Immature natural killer cell (primary cell): ENCODE results near the gene PARVA. TPM values are rescaled to one million over a fixed set of nuclear protein-coding genes. Genes with fewer than 3 reads are reported as not detected.

Experiments
- DNase-seq, 3 donors: peaks; one replicate each; pipeline ENCODE4 v3.0.0; 2022; ENCODE audit warnings: mixed read lengths in 1 of 3
- H3K27ac Mint-ChIP-seq, 6 donors: one replicate each; pipeline ENCODE4 v1.8.0; 2020; ENCODE audit warnings: mixed read lengths in 6 of 6, mild to moderate bottlenecking in 5 of 6, inconsistent platforms in 4 of 6, moderate library complexity in 3 of 6
- H3K27me3 Mint-ChIP-seq, 3 donors: one replicate each; pipeline ENCODE4 v1.8.0; 2020 to 2021; ENCODE audit warnings: low read depth in 3 of 3, mild to moderate bottlenecking in 3 of 3, mixed read lengths in 3 of 3, moderate library complexity in 3 of 3, inconsistent platforms in 1 of 3
- H3K36me3 Mint-ChIP-seq, 3 donors: one replicate each; pipeline ENCODE4 v1.8.0; 2020; ENCODE audit warnings: mixed read lengths in 3 of 3, inconsistent platforms in 2 of 3, mild to moderate bottlenecking in 2 of 3
- H3K4me1 Mint-ChIP-seq, 2 donors: one replicate each; pipeline ENCODE4 v1.8.0; 2020; ENCODE audit warnings: inconsistent platforms in 2 of 2, mild to moderate bottlenecking in 2 of 2, mixed read lengths in 2 of 2, moderate library complexity in 1 of 2
- H3K4me3 Mint-ChIP-seq, 5 donors: one replicate each; pipeline ENCODE4 v1.8.0; 2020; ENCODE audit warnings: mild to moderate bottlenecking in 5 of 5, mixed read lengths in 5 of 5, inconsistent platforms in 3 of 5, moderate library complexity in 3 of 5
- H3K9me3 Mint-ChIP-seq, 6 donors: one replicate each; pipeline ENCODE4 v1.8.0; 2020; ENCODE audit warnings: mild to moderate bottlenecking in 6 of 6, mixed read lengths in 6 of 6, inconsistent platforms in 4 of 6, moderate library complexity in 3 of 6
- polyA plus RNA-seq, 3 donors: library from polyadenylated mRNA; unstranded; fragments of 300-500 nt; fragmentation: Illumina TruSeq; gene quantifications; one replicate each; pipeline ENCODE4 v1.2.3, GENCODE V29; 2021

Gene PARVA
- polyA plus RNA-seq, 3 donors from 2014 or later, result not detected

GRCh38 chr11:12435264-12435663 lies 57.9 kb downstream of the PARVA start:
- H3K4me1 Mint-ChIP-seq, result no peaks in the 10 kb centered on the region
- no peak overlapping the region for H3K4me3 Mint-ChIP-seq
- peaks cover 0 to 3% (median 0%) of the 10 kb centered on the region in 3 donors for H3K36me3 Mint-ChIP-seq
- H3K27me3 Mint-ChIP-seq, result peaks cover 0 to 4% (median 0%) of the 10 kb centered on the region in 3 donors
- H3K9me3 Mint-ChIP-seq, result no peaks in the 10 kb centered on the region
- DNase-seq, result no peak
- no peak overlapping the region for H3K27ac Mint-ChIP-seq

- Mint-ChIP-seq H3K27me3 (peaks cover 0 to 3% (median 2%) of the 10 kb centered on the region in 3 donors), H3K4me3 (no peak overlapping the region), H3K36me3 (peaks cover 0 to 3% (median 0%) of the 10 kb centered on the region in 3 donors), H3K27ac (no peak overlapping the region), H3K4me1 (no peaks in the 10 kb centered on the region), H3K9me3 (no peaks in the 10 kb centered on the region)
- no peak for DNase-seq
These were observed 58.9 kb downstream of the PARVA start for GRCh38 chr11:12436266-12436665.

DNA sequence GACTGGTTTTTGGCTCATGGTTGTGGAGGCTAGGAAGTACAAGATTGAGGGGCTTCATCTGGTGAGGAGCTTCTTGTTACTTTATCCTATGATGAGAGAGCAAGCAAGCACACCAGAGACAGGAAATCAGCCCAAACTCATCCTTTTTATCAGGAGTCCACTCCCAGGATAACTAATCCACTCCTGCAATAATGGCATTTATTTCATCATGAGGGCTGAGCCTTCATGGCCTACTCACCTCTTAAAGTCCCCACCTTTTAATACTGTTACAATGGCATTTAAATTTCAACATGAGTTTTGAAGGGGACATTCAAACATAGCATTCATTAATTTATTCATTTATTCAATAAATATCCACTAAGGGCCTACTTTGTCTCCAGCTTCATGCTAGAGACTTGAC lies 60.9 kb downstream of the PARVA start:
- DNase-seq, result no peak
- H3K4me3 Mint-ChIP-seq, result no peak overlapping the region
- no peaks in the 10 kb centered on the region for H3K9me3 Mint-ChIP-seq
- peaks cover 0 to 3% (median 0%) of the 10 kb centered on the region in 3 donors for H3K36me3 Mint-ChIP-seq
- H3K4me1 Mint-ChIP-seq, result no peaks in the 10 kb centered on the region
- peaks cover 0 to 3% (median 2%) of the 10 kb centered on the region in 3 donors for H3K27me3 Mint-ChIP-seq
- no peak overlapping the region for H3K27ac Mint-ChIP-seq

DNA sequence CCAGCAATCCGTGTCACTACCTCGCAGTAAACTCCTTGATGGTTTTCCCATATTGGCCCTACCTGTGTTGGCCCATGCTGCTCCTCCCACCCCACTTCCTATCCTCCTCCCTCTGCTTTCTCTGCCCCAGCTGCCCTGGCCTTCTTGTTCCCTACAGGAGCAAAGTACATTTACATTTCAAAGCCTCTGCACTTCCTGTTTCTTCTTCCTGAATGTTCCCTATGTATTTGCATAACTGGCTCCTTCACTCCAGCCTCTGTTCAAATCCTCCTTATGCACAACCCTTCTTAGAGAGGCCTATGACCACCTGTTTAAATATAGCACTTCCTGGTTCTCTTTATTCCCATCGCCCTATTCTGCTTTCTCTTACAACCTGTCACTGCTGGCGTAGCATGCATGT lies 62.2 kb downstream of the PARVA start:
- no peaks in the 10 kb centered on the region for H3K4me1 Mint-ChIP-seq
- H3K27ac Mint-ChIP-seq, result no peak overlapping the region
- peaks cover 0 to under 1% (median 0%) of the 10 kb centered on the region in 6 donors for H3K9me3 Mint-ChIP-seq
- no peak overlapping the region for H3K4me3 Mint-ChIP-seq
- DNase-seq, result no peak
- H3K36me3 Mint-ChIP-seq, result peaks cover 0 to 3% (median 0%) of the 10 kb centered on the region in 3 donors
- peaks cover 0 to 3% (median 2%) of the 10 kb centered on the region in 3 donors for H3K27me3 Mint-ChIP-seq

GRCh38 chr11:12440565-12440964 lies 63.2 kb downstream of the PARVA start:
- peaks cover 0 to 2% (median 0%) of the 10 kb centered on the region in 6 donors for H3K9me3 Mint-ChIP-seq
- no peaks in the 10 kb centered on the region for H3K4me1 Mint-ChIP-seq
- no peak overlapping the region for H3K4me3 Mint-ChIP-seq
- peaks cover 3% of the 10 kb centered on the region in 3 donors for H3K27me3 Mint-ChIP-seq
- DNase-seq, result no peak
- H3K36me3 Mint-ChIP-seq, result peaks cover 0 to 3% (median 0%) of the 10 kb centered on the region in 3 donors
- H3K27ac Mint-ChIP-seq, result no peak overlapping the region

GRCh38 chr11:12441231-12441861 lies 64.0 kb downstream of the PARVA start:
- Mint-ChIP-seq H3K27ac (no peak overlapping the region), H3K9me3 (peaks cover 0 to 2% (median 0%) of the 10 kb centered on the region in 6 donors), H3K36me3 (peaks cover 0 to 3% (median 0%) of the 10 kb centered on the region in 3 donors), H3K4me1 (no peaks in the 10 kb centered on the region), H3K27me3 (peaks cover 3 to 4% (median 3%) of the 10 kb centered on the region in 3 donors), H3K4me3 (no peak overlapping the region)
- DNase-seq, result no peak

DNA sequence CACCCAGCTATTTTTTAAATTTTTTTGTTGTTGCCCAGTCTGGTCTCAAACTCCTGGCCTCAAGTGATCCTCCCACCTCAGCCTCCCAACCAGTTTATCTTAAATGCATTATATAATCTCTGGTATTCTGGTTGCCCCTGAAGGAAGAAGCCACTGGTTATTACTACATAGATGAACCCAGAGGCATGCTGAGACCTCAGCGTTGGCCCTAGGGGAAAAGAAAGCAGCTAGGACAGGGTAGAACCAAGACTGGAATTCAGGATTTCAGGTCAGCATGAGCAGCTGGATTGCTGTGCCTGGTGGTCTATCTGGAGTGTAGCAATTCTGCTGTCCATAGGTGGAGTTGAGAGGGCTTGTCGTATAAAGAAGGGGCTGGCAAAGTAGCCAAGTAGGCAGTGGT lies 67.2 kb downstream of the PARVA start:
- H3K4me3 Mint-ChIP-seq, result no peak overlapping the region
- DNase-seq, result no peak
- peaks cover 3 to 5% (median 4%) of the 10 kb centered on the region in 3 donors for H3K27me3 Mint-ChIP-seq
- peaks cover 0 to 2% (median 0%) of the 10 kb centered on the region in 6 donors for H3K9me3 Mint-ChIP-seq
- H3K36me3 Mint-ChIP-seq, result peaks cover 0 to 3% (median 0%) of the 10 kb centered on the region in 3 donors
- no peaks in the 10 kb centered on the region for H3K4me1 Mint-ChIP-seq
- no peak overlapping the region for H3K27ac Mint-ChIP-seq

DNA sequence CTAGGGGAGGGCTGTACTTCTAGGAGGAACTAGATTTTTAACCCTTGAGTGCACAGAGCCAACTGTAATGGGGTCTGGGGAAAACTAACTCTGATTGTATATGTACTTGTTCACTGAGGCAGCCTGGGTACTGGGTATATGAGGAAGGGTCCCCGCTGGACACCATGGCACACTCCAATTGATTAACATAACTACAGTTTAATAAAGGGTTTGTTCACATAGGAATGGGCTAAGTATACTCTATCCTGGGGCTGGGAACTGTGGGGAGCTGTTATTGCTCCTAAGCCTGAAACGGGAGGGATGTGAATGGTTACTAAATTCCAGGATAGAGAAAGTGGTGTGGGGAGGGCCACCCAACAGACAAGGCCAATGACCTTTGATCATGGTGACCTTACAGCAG lies 67.6 kb downstream of the PARVA start:
- Mint-ChIP-seq H3K36me3 (no peaks in the 10 kb centered on the region), H3K4me3 (no peak overlapping the region), H3K27ac (no peak overlapping the region), H3K9me3 (peaks cover 0 to 2% (median 0%) of the 10 kb centered on the region in 6 donors), H3K4me1 (no peaks in the 10 kb centered on the region), H3K27me3 (peaks cover 3 to 5% (median 4%) of the 10 kb centered on the region in 3 donors)
- no peak for DNase-seq

- Mint-ChIP-seq H3K4me3 (no peak overlapping the region), H3K9me3 (peaks cover 0 to 2% (median 0%) of the 10 kb centered on the region in 6 donors), H3K27me3 (peaks cover 0 to 5% (median 4%) of the 10 kb centered on the region in 3 donors), H3K4me1 (no peaks in the 10 kb centered on the region), H3K27ac (no peak overlapping the region), H3K36me3 (no peaks in the 10 kb centered on the region)
- DNase-seq, result no peak
These were observed 69.5 kb downstream of the PARVA start for GRCh38 chr11:12446863-12447262.

DNA sequence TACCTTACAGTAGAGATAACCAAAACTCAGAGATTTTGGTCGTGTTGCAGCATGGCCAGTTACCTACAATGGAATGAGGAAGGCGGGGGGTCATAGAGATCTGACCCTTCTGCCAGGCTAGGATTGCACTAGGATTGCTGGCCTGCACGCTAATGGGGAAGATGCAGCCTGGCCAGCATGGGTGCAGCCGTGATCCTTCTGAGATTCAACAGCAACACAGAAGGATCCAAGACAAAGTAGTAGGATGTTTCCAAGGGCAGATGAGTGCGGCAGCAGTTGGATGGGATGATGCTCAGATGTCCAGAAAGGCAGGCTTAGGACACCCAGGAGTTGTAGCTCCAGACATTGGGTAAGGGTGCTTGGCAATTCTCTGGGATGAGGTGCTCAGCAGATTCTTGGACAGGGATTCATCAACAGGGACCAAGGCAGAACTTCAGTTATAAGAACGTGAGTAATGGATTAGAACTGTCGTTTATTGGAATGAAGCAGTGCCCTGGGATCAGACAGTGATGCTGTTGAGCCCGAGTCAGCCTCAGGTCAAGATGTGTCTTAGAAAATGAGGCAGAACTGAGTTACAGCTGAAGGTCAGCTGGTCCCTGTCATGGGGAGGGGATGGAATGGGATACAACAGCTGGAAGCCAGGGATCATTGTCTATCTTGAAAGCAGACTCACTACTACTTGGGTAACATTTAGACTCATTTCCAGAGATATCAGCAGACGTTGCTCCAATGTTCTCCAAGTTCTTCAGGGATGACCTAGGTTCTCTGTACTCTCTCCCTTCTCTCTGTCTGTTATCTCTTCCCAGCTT lies 71.0 kb downstream of the PARVA start:
- H3K9me3 Mint-ChIP-seq, result peaks cover 0 to 2% (median 0%) of the 10 kb centered on the region in 6 donors
- peaks cover 0 to 5% (median 5%) of the 10 kb centered on the region in 3 donors for H3K27me3 Mint-ChIP-seq
- no peak for DNase-seq
- H3K4me1 Mint-ChIP-seq, result no peaks in the 10 kb centered on the region
- no peaks in the 10 kb centered on the region for H3K36me3 Mint-ChIP-seq
- H3K27ac Mint-ChIP-seq, result no peak overlapping the region
- H3K4me3 Mint-ChIP-seq, result no peak overlapping the region

DNA sequence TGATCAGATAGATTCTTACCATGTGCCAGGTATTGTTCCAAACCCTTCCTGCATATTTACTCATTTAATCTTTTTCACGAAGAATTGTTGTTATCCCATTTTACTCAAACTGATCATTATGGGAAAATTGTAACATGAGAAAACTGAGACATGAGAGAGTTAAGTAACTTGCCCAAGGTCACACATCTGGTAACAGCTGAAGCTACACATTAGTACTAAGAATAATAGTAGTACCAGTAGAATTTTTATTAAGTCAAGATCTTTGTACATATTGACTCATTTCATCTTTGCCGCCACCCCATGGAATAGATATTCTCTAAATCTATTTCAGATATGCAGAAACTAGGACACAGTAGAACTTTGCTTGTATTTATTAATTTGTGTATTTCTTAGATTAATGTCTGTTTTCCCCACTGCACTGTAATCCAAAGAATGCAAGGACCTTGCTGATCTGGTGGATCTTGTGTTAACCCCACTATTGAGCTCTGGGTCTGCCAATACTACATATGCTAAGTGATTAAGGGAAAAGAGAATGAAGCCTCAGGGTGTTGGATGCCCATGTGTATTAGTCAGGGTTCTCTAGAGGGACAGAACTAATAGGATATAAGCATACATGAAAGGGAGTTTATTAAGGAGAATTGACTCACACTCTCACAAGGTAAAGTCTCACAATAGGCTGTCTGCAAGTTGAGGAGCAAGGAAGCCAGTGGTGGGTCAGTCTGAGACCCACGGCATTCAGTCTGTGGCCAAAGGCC lies 72.8 kb downstream of the PARVA start:
- Mint-ChIP-seq H3K27ac (no peak overlapping the region), H3K36me3 (no peaks in the 10 kb centered on the region), H3K9me3 (no peaks in the 10 kb centered on the region), H3K27me3 (peaks cover 0 to 5% (median 5%) of the 10 kb centered on the region in 3 donors), H3K4me1 (no peaks in the 10 kb centered on the region), H3K4me3 (no peak overlapping the region)
- DNase-seq, result no peak

- H3K27me3 Mint-ChIP-seq, result peaks cover 0 to 3% (median 3%) of the 10 kb centered on the region in 3 donors
- H3K36me3 Mint-ChIP-seq, result no peaks in the 10 kb centered on the region
- H3K4me3 Mint-ChIP-seq, result no peak overlapping the region
These were observed 73.9 kb downstream of the PARVA start for GRCh38 chr11:12451179-12451814.

DNA sequence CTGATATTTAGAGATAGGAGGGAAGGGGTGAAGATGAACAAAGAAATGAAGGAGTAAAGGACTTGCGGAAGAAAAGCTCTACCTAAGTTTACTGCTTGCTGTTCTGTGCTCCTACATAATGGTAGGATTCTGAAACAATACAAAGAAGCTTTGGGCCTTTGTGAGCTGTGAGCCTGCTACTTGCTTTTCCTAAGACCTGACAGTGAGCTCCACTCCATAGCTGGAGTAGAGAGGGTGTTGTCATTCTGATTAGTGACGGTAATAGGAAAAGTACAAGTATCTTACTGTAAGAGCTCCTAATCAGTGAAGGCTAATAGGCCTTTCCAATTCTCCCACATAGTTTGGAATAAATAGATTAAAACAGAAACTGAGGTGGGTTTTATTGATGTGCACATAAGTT lies 75.9 kb downstream of the PARVA start:
- no peak for DNase-seq
- H3K4me1 Mint-ChIP-seq, result no peaks in the 10 kb centered on the region
- H3K4me3 Mint-ChIP-seq, result no peak overlapping the region
- no peaks in the 10 kb centered on the region for H3K9me3 Mint-ChIP-seq
- H3K27ac Mint-ChIP-seq, result no peak overlapping the region
- H3K36me3 Mint-ChIP-seq, result no peaks in the 10 kb centered on the region
- H3K27me3 Mint-ChIP-seq, result peaks cover 0 to 3% (median 3%) of the 10 kb centered on the region in 3 donors

More at GRCh38 chr11:12451179-12451814, 73.9 kb downstream of the PARVA start:
- no peak for DNase-seq
- H3K4me1 Mint-ChIP-seq, result no peaks in the 10 kb centered on the region
- H3K9me3 Mint-ChIP-seq, result no peaks in the 10 kb centered on the region
- no peak overlapping the region for H3K27ac Mint-ChIP-seq
